GM21737 (cell line): ENCODE measurements around the gene GKN1.
"Not testable (repeated sequence)": the region's sequence is repeated elsewhere in the genome, so short reads cannot be mapped to it uniquely, and the experiment has no call there.

Source experiments
- ATAC-seq: cut with Tn5 transposase; IDR thresholded peaks from one replicate; pipeline ENCODE4 v1.9.1; 2021; ENCODE audit warnings: mild to moderate bottlenecking, moderate library complexity; ENCODE audit not compliant: unreplicated experiment

Gene GKN1

GRCh38 chr2:68974251-68974650 is at the start of gene GKN1:
GKN1 (plus strand) TSS chr2:68974636; CDS start chr2:68974678, 42 bp downstream.
- ATAC-seq = no peak

- ATAC-seq = no peak
These were observed 49.0 kb upstream of the GKN1 start for GRCh38 chr2:68925295-68925896.

GRCh38 chr2:68926796-68927195 is 47.6 kb upstream of the GKN1 start:
- no peak for ATAC-seq

DNA sequence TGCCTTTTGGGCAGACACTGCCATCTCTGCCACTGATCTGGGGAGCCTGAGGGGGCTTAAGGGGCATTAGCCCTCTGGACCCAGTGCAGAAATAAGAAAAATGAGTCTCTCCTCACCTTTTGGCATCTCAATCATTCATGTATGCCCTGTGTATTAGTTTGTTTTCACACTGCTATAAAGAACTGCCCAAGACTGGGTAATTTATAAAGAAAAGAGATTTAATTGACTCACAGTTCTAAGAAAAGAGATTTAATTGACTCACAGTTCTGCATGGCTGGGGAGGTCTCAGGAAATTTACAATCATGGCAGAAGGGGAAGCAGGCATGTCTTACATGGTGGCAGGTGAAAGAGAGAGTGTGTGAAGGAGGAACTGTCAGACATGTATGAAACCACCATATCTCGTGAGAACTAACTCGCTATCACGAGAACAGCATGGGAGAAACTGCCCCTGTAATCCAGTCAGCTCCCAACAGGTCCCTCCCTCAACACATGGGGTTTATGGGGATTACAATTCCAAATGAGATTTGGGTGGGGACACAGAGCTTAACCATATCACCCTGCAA is 43.2 kb upstream of the GKN1 start:
- ATAC-seq = no peak

- no peak for ATAC-seq
These were observed 42.6 kb upstream of the GKN1 start for GRCh38 chr2:68931799-68932198.

DNA sequence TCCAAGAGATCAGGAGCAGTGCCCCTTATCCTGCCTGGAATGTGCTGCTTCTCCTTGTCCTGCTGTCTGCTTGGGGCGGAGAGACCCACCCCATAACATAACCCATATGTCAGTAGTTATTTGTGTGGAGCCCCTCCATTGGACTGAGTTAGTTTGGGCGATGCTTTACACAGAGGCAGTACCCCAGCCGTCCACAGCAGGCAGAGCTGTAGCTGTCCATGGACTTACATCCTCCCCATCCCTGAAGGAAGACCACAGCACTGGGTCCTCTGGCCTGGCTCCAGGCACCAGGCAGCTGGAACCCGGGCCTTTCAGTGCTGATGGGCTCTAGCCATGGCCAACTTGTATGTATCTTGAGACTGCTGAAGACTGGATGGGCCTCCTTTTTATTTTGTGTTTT is 42.0 kb upstream of the GKN1 start:
- ATAC-seq = no peak

DNA sequence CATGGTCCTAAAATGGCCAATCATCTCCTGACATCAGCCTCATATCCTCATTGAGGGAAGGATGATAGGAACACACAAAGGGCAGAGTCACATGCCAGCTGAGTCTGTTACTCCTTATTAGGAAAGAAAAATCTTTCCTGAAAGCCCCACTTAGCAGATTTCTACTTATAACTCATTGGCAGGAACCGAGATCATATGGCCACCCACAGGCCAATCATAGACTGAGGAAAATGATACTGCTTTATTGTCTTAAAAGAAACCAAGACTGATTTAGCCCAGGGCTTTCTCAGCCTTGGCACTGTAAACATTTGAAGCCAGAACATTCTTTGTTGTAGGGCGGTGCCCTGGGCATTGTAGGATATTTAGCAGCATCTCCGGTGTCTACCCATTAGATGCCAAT is 40.4 kb upstream of the GKN1 start:
- no peak for ATAC-seq

- no peak for ATAC-seq
These were observed 39.0 kb upstream of the GKN1 start for GRCh38 chr2:68935471-68935870.

DNA sequence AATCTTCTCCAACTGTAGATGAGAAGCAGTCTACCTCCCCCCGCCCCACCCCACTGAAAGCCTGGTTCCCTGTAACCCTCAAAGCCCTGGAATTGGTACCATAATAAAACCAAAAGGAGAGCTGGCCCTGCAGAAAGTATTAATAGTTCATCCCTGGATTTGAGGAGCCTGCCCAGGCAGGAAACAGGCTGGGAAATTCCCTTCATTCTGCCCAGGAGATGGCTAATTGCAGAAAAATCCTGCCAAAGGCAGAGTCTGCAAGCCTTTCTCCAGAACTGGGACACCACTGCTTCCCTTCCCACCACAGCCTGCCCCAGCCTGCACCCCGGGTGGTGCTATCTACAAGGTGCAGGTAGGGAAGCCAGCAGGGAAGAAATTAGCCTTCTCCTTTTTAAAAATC is 38.0 kb upstream of the GKN1 start:
- no peak for ATAC-seq

DNA sequence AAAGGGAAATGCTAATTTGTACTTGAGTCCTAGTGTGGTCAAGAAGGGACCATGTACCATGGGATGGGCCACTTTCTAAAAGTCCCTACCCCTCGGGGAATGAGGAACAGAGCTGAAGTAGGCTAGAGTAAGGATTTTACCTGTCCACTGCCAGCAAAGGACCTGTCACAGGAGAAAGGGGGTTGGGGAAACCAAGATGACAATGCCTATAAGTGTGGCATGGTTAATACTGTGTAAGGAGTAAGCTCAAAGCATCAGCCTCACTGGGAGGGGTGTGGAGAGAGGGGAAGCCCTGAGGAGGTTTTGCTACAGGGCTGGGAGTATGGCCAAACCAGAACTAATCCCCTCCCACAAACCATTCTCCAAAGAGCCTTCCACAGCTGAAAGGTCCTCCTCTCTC is 37.5 kb upstream of the GKN1 start:
- no peak for ATAC-seq

GRCh38 chr2:68937346-68938055 is 36.9 kb upstream of the GKN1 start:
- no peak for ATAC-seq

GRCh38 chr2:68938938-68939337 is 35.5 kb upstream of the GKN1 start:
- ATAC-seq = no peak

GRCh38 chr2:68939962-68940361 is 34.5 kb upstream of the GKN1 start:
- no peak for ATAC-seq

DNA sequence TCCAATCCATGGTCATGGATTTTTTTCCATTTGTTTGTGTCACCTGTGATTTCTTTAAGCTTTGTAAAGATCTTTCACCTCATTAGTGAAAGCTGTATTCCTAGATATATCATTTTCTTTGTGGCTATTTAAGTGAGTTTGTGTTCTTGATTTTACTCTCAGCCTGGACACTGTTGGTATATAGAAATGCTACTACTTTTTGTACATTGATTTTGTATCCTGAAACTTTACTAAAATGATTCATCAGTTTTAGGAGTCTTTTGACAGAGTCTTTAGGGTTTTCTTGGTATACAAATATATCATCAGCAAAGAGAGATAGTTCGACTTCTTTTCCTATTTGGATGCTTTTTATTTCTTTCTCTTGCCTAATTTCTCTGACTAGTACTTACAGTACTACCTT is 34.1 kb upstream of the GKN1 start:
- no peak for ATAC-seq

DNA sequence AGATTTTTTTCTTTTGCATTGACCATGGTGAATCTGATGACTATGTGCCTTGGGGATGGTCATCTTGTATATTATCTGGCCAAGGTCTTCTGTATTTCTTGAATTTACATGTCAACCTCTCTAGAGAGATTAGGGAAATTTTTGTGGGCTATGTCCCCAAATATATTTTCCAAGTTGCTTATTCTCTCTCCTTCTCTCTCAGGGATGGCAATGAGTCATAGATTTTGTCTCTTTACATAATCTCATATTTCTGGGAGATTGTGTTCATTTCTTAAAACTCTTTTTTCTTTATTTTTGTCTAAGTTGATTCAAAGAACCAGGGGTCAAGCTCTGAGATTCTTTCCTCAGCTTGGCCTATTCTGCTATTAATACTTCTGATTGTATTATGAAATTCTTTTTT is 31.6 kb upstream of the GKN1 start:
- no peak for ATAC-seq

GRCh38 chr2:68943581-68944568 is 30.6 kb upstream of the GKN1 start:
- no peak for ATAC-seq

DNA sequence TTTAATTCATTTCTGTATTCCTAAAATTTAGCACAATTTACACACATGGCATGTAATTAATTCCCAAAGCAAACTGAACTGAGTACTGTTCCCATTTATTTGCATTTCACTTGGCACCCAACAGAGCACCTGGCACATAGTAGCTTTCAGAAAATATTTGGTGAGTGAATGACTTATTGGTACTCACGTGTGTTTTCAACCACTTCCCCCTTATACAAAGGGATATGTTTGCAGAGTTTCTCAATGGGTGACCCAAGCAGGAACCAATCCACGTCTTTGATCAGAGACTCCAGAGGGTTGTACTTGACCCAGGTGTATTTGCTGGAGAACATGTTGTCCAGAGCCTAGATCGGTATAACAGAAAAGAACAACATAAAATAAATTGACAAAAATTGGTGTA is 28.3 kb upstream of the GKN1 start:
- ATAC-seq = no peak

- no peak for ATAC-seq
These were observed 25.7 kb upstream of the GKN1 start for GRCh38 chr2:68948710-68949109.

GRCh38 chr2:68951899-68952298 is 22.5 kb upstream of the GKN1 start:
- no peak for ATAC-seq

- ATAC-seq = no peak
These were observed 21.4 kb upstream of the GKN1 start, which contains the start of gene GKN2 for GRCh38 chr2:68952887-68953521. GKN2 (minus strand) TSS chr2:68952893; CDS start chr2:68952861, 32 bp downstream.

DNA sequence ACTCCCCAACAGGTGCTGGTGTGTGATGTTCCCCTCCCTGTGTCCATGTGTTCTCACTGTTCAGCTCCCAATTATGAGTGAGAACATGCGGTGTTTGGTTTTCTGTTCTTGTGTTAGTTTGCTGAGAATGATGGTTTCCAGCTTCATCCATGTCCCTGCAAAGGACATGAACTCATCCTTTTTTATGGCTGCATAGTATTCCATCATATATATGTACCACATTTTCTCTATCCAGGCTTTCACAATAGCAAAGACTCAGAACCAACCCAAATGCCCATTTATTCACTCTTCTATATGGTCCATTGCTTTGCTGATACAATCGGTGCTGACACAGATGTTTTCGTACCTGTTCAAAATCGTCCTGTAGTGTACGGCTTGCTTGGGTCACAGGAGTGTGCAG is 19.0 kb upstream of the GKN1 start:
- not testable (repeated sequence) for ATAC-seq
